Cardiac septum (tissue), 1 donor: ENCODE results near the gene MMP20. TPM values are rescaled to one million over a fixed set of nuclear protein-coding genes. Genes with fewer than 3 reads are reported as not detected.

Source experiments
- DNase-seq: peaks from one replicate; pipeline ENCODE4 v3.0.0-alpha.2; 2020; ENCODE audit warnings: low spot score
- intact Hi-C: fragments of 100-400 bp; cut with DNase I; formaldehyde crosslinking; loops from one replicate; pipeline ENCODE4 v1.14.0; 2022
- long read RNA-seq: library from polyadenylated mRNA; unstranded; transcript quantifications from one replicate; pipeline ENCODE4 v2.0.0, GENCODE V29; 2021
- total RNA-seq: library from RNA; stranded (reverse); fragmentation: NEBNext Ultra II Directional; extraction: Animal tissue kit (Norgen Biotek cat#: 25700); gene quantifications from one replicate; pipeline ENCODE4 v1.2.1, GENCODE V29; 2021
- donor health status: DM: no; HTN: no; CAD: no.

The MMP20 gene, protein sequence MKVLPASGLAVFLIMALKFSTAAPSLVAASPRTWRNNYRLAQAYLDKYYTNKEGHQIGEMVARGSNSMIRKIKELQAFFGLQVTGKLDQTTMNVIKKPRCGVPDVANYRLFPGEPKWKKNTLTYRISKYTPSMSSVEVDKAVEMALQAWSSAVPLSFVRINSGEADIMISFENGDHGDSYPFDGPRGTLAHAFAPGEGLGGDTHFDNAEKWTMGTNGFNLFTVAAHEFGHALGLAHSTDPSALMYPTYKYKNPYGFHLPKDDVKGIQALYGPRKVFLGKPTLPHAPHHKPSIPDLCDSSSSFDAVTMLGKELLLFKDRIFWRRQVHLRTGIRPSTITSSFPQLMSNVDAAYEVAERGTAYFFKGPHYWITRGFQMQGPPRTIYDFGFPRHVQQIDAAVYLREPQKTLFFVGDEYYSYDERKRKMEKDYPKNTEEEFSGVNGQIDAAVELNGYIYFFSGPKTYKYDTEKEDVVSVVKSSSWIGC
- total RNA-seq, result not detected
- long read RNA-seq, result 0 reads

DNA sequence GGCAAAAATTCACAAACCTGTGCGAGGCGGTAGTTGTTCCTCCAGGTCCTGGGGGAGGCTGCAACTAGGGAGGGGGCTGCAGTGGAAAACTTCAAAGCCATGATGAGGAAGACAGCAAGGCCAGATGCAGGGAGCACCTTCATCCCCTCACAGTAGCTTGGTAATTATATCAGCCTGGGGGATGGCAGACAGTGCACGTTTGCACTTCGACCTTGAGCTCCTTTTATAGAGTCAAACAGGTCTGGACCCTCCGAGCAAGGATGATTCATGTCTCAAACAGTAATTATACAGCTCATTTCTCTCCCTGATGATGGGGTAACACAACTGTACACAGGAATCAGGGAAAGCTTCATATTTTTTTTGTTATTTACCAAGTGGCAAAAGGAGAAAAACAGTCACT lies at the start of gene MMP20:
Gene MMP20 (minus strand): TSS at position 156 of the 400 bp plus-strand sequence. CDS start 13 bp downstream, at position 143.
- no peak for DNase-seq
- intact Hi-C loops, result no loop called here

DNA sequence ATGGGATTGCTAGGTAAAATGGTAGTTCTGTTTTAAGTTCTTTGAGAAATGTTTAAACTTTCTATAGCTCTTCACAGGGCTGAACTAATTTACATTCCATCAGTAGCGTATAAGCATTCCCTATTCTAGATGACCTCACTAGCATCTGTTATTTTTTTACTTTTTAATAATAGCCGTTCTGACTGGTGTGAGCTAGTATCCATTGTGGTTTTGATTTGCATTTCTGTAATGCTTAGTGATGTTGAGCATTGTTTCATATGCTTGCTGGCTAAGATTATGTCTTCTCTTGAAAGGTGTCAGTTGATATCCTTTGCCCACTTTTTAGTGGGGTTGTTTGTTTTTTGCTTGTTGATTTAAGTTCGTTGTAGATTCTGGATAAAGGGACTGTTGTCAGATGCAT lies 44.5 kb upstream of the MMP20 start:
- no peak for DNase-seq
- intact Hi-C loops, result loop anchor here (5.0 kb wide), 1 partner anchor 172 kb away; no protein-coding TSS in a partner anchor

- DNase-seq, result no peak
- intact Hi-C loops, result loop anchor here (5.0 kb wide), 1 partner anchor 169 kb away; no protein-coding TSS in a partner anchor
These were observed 41.3 kb upstream of the MMP20 start for GRCh38 chr11:102666331-102666957.

- intact Hi-C loops, result no loop called here
- no peak for DNase-seq
These were observed 39.0 kb upstream of the MMP20 start for GRCh38 chr11:102664001-102664752.

- DNase-seq, result no peak
- intact Hi-C loops, result no loop called here
These were observed 37.5 kb upstream of the MMP20 start for GRCh38 chr11:102662607-102663006.

DNA sequence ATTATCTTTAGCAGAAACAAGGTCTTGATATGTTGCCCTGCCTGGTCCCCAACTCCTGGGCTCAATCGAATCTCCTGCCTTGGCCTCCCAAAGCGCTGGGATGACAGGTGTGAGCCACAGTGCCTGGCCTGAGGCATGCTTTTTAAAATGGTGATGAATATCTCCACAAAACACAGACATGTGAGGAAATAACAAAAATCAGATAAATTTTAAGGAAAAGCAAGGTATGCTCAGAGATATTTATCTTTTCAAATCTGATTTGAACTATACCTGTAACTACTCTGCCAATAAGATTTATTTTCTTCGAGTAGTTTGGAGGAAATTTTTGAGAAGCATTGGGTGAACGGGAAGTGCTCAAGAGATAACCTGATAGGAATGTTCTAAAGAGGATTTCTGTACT lies 35.9 kb upstream of the MMP20 start:
- intact Hi-C loops, result no loop called here

DNA sequence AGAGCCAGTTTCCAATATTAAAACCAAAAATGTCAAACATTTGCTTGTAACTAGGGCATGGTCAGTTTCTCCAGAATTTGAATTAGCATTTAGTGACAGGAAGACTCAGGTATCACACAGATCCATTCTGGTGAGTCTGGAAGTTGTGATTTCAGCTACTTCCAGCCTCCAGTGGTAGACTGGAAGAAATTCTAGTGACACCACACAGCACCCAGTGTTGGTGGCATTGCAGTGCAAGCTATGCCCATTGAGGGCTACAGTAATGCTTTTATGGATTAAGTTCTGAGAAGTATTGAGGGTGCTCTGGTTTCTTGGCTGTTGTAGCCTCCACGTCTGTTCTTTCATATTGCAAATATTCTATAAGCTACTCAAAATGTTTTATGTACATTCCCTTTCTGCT lies 31.4 kb upstream of the MMP20 start:
- intact Hi-C loops, result no loop called here

More for the DNA sequence above, 35.9 kb upstream of the MMP20 start:
- no peak for DNase-seq

DNA sequence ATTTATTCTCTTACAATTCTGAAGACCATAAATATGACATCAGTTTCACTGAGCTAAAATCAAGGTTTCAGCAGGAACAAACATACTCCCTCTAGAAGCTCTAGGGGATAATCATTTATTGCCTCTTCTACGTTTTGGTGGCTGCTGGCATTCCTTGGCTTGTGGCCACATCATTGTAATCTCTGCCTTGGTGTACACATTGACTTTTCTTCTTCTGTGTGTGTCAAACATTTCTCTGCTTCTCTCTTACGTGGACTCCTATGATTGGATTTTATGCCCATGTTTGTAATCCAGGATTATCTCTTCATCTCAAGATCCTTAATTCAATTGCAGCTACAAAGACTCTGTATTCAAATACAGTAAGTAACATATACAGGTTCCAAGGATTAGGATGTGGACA lies 30.4 kb upstream of the MMP20 start:
- DNase-seq, result no peak
- intact Hi-C loops, result no loop called here

More for the DNA sequence above, 31.4 kb upstream of the MMP20 start:
- no peak for DNase-seq

GRCh38 chr11:102654761-102655160 lies 29.6 kb upstream of the MMP20 start:
- intact Hi-C loops, result no loop called here
- no peak for DNase-seq

- intact Hi-C loops, result no loop called here
These were observed 28.7 kb upstream of the MMP20 start for GRCh38 chr11:102653744-102654291.

DNA sequence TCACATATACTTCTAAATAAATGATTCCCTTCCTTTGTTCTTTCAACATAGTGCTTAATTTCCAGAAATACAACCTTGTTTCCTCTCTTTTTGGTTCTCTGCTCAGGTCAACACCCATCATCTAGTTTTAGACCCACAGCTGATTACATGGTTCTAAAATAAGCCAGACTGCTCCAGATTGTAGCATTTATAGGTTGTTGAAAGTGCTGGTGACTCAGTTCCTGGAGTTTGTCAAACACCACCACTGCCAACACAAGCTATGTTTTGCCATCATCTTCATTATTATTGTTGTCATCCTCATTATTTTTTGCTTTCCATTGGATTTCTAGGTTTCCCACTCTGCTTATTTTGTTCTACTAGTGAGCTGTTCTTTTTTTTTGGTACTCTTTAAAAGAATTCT lies 22.3 kb upstream of the MMP20 start:
- intact Hi-C loops, result no loop called here
- no peak for DNase-seq

More at GRCh38 chr11:102653744-102654291, 28.7 kb upstream of the MMP20 start:
- DNase-seq, result no peak

- intact Hi-C loops, result no loop called here
- no peak for DNase-seq
These were observed 18.8 kb upstream of the MMP20 start for GRCh38 chr11:102643941-102644340.

GRCh38 chr11:102640946-102641345 lies 15.8 kb upstream of the MMP20 start:
- DNase-seq, result no peak
- intact Hi-C loops, result no loop called here

DNA sequence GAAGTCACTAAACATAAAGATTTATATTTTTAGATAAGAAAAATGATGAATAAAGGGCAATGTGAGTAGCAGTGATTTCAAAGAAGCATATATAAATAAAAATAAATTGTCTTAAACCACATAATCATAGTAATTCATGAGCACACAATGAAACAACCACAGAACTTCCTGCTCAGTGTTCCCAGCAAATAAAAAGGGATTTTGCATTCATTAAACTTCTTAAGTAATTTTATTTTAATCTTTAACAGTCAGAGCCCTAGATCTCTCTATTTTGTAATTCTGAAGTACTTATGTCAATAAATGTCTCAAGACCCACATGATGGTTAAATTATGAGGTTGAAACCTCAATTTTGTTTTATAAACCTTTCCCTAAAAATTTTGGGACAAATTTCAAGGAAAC lies 14.5 kb upstream of the MMP20 start:
- DNase-seq, result no peak
- intact Hi-C loops, result no loop called here

DNA sequence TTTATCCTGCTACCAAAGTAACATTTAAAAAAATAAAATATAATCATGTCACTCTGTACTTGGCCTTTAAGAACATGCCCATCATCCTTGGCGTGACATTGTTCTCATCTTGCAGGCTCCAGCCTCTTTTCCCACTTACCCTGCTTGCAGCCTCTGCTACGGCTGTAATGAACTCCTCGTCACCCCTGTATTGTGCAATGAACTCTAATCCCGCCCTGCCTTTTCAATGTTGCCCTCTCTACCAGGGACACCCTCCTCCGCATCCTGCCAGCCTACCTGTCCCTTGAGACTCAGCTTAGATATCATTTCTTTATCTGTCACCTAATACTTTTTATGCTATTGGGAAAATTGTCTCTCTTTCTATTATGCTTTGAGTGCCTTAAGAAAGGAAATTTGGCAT lies 12.6 kb upstream of the MMP20 start:
- DNase-seq, result no peak
- intact Hi-C loops, result no loop called here

GRCh38 chr11:102633385-102634026 lies 8.4 kb upstream of the MMP20 start:
- DNase-seq, result no peak
- intact Hi-C loops, result no loop called here

GRCh38 chr11:102632026-102632425 lies 6.9 kb upstream of the MMP20 start:
- no peak for DNase-seq
- intact Hi-C loops, result no loop called here

GRCh38 chr11:102630598-102631448 lies 5.7 kb upstream of the MMP20 start:
- DNase-seq, result no peak
- intact Hi-C loops, result no loop called here
